ENCODE results near the gene NDRG3. TPM values are rescaled to one million over a fixed set of nuclear protein-coding genes. Genes with fewer than 3 reads are reported as not detected.

NDRG3 gene
- total and polyA plus RNA-seq, 2 of the 8 experiments (the other 6 are each of a cell fraction or from before 2014, with no cell fraction given) = 25.7 to 32.3 TPM

- no peak for TF ChIP-seq CHD7 (IDR thresholded peaks at IDR 0.05; ENCODE audit: insufficient replicate concordance, low read length)
- 0 out of 2 replicates have a peak, but pooled peaks have one; percentile 45 for TF ChIP-seq BACH1 (IDR thresholded peaks at IDR 0.05; ENCODE audit: low read length)
- TF ChIP-seq KDM4A (IDR thresholded peaks at IDR 0.05; ENCODE audit: low read depth, low read length, severe bottlenecking) = peak; percentile 76
- peak; percentile 80; the same call in 1 of the 2 replicates for TF ChIP-seq RBBP5 (IDR thresholded peaks at IDR 0.05; ENCODE audit: borderline replicate concordance, low read depth, low read length)
- no peak for TF ChIP-seq MAFK (IDR thresholded peaks at IDR 0.05; ENCODE audit: low read depth, low read length)
- TF ChIP-seq CREB1 (IDR thresholded peaks at IDR 0.05) = peak; percentile 86
- no peak for TF ChIP-seq HDAC6 (IDR thresholded peaks at IDR 0.05; ENCODE audit: low read depth, low read length)
- no peak for TF ChIP-seq CTBP2 (IDR thresholded peaks at IDR 0.05; ENCODE audit: borderline replicate concordance, insufficient read depth, insufficient read length, low read length)
- no peak for TF ChIP-seq BRCA1 (IDR thresholded peaks at IDR 0.05; ENCODE audit: low read depth, low read length)
- TF ChIP-seq PHF8 (conservative IDR thresholded peaks at IDR 0.05; ENCODE audit: low read depth, low read length) = peak; percentile 88
Measured at GRCh38 chr20:36773597-36774390, 27.9 kb upstream of the NDRG3 start, which contains the start of gene DSN1 (continued).

Data from H1 (cell line).